Heart left ventricle (tissue), 13 donors: ENCODE data around the gene CBX6.

Source experiments
- POLR2A ChIP-seq, 2 donors: fragments of 450-650 bp; IDR thresholded peaks; one replicate each; pipeline ENCODE4 v1.6.1; 2017; ENCODE audit warnings: antibody characterized with exemption in 2 of 2, mild to moderate bottlenecking in 2 of 2, moderate library complexity in 2 of 2
- TF ChIP-seq, protein P1 (sequence below), 12 donors: fragments of 200-600 bp; sonication (generic) in 4 of 12; IDR thresholded peaks; one replicate each; pipeline versions ENCODE4 v1.5.0 to v1.8.0; 2018 to 2022; ENCODE audit warnings: antibody characterized with exemption in 12 of 12, mild to moderate bottlenecking in 5 of 12
- donor health status: ischemic (EF 13 %, LVEDD 7.1; RV severe dilation, severe dysfunction).
- donor health status: DM: no; HTN: yes; CAD: no.
- donor health status: DM: no; HTN: no; CAD: no.
- donor health status: ischemic (EF 25% LVEDD 6.9; RV normal size, moderate dysfunction).
- donor health status: ischemic (EF 25% LVEDD 5.7; RV mildly dilated, moderate dysfunction).
- donor health status: ischemic (EF 35%, LVEDD 5.7; RV mildly dilated, moderate dysfunction).
- donor health status: nonischemic (EF 11% LVEDD 7.7; RV severe dilation, severe dysfunction).
- donor health status: DM: yes; HTN: yes; CAD: no.
- donor health status: PGD.
- donor health status: ischemic (EF 29% LVEDD 5.4; RV normal size, mild dysfunction).
- donor health status: nonischemic (EF 23%, LVEDD 6.1; RV moderate dilation, normal function).

DNA sequence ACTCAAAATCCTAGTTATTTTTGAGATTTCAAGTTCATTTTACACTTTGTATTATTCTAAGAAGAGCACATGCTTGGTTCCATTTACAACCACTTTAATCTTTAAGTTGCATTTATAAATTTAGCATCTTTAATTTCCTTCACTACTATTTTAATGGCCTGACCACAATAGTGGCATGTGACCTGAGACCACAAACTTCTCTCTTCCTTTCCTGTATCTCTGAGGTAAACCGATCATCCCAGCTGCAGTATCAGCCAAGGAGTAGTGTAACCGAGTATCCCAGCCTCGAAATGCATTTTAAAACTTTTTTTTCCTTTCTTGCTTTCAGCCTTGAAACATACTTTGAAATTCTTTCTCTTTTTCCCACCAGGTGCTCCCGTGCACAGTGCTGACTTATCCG, 28.7 kb upstream of the CBX6 start:
- TF ChIP-seq, protein P1, sequence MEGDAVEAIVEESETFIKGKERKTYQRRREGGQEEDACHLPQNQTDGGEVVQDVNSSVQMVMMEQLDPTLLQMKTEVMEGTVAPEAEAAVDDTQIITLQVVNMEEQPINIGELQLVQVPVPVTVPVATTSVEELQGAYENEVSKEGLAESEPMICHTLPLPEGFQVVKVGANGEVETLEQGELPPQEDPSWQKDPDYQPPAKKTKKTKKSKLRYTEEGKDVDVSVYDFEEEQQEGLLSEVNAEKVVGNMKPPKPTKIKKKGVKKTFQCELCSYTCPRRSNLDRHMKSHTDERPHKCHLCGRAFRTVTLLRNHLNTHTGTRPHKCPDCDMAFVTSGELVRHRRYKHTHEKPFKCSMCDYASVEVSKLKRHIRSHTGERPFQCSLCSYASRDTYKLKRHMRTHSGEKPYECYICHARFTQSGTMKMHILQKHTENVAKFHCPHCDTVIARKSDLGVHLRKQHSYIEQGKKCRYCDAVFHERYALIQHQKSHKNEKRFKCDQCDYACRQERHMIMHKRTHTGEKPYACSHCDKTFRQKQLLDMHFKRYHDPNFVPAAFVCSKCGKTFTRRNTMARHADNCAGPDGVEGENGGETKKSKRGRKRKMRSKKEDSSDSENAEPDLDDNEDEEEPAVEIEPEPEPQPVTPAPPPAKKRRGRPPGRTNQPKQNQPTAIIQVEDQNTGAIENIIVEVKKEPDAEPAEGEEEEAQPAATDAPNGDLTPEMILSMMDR (IDR thresholded peaks at IDR 0.05), result no peak
- no peak for TF ChIP-seq POLR2A (IDR thresholded peaks at IDR 0.05)
